GM23338 (cell line): Measurements from ENCODE around the gene TNNI3. TPM values are rescaled to one million over a fixed set of nuclear protein-coding genes. Genes with fewer than 3 reads are reported as not detected.

Experiments used
- ATAC-seq: fragments of 200-7000 bp; cut with Tn5 transposase; 3 replicates; pipeline ENCODE4 v1.9.1; 2020
- DNase-seq: peaks from one replicate; pipeline ENCODE4 v3.0.0-alpha.2; 2015; ENCODE audit warnings: low spot score
- H2AFZ ChIP-seq: fragments of 200-600 bp; sonication (generic); 2 replicates; pipeline ENCODE4 v1.8.0; 2016; ENCODE audit warnings: antibody characterized with exemption, mild to moderate bottlenecking, moderate library complexity
- H3F3A ChIP-seq: fragments of 200-600 bp; sonication (generic); replicated peaks from 2 replicates; pipeline ENCODE4 v1.8.0; 2017; ENCODE audit warnings: antibody characterized with exemption, mixed run types, low read depth
- H3K27ac ChIP-seq: fragments of 200-600 bp; sonication (generic); 2 replicates; pipeline ENCODE4 v1.6.1; 2016; ENCODE audit warnings: low read depth
- H3K27me3 ChIP-seq: fragments of 200-600 bp; sonication (generic); 2 replicates; pipeline ENCODE4 v1.8.0; 2016; ENCODE audit warnings: mild to moderate bottlenecking, mixed run types, moderate library complexity; ENCODE audit not compliant: insufficient read depth
- H3K36me3 ChIP-seq: fragments of 200-600 bp; sonication (generic); 2 replicates; pipeline ENCODE4 v1.8.0; 2016; ENCODE audit warnings: mild to moderate bottlenecking; ENCODE audit not compliant: insufficient read depth
- H3K4me1 ChIP-seq: fragments of 200-600 bp; sonication (generic); 2 replicates; pipeline ENCODE4 v1.8.0; 2016; ENCODE audit warnings: mild to moderate bottlenecking, moderate library complexity; ENCODE audit not compliant: insufficient read depth
- H3K4me2 ChIP-seq: fragments of 200-600 bp; sonication (generic); 2 replicates; pipeline ENCODE4 v1.7.1; 2017; ENCODE audit warnings: mixed run types
- H3K4me3 ChIP-seq: fragments of 200-600 bp; sonication (generic); 2 replicates; pipeline ENCODE4 v1.6.1; 2016; ENCODE audit warnings: mixed run types
- H3K79me2 ChIP-seq: fragments of 200-600 bp; sonication (generic); replicated peaks from 2 replicates; pipeline ENCODE4 v1.8.0; 2017; ENCODE audit warnings: mild to moderate bottlenecking; ENCODE audit not compliant: insufficient read depth
- H3K9me2 ChIP-seq: fragments of 200-600 bp; sonication (generic); 2 replicates; pipeline ENCODE4 v1.8.0; 2017; ENCODE audit not compliant: insufficient read depth
- H4K20me1 ChIP-seq: fragments of 200-600 bp; sonication (generic); replicated peaks from 2 replicates; pipeline ENCODE4 v1.8.0; 2017; ENCODE audit warnings: mild to moderate bottlenecking; ENCODE audit not compliant: insufficient read depth
- H3K27ac Mint-ChIP-seq: 2 replicates; pipeline ENCODE4 v1.8.0; 2020; ENCODE audit warnings: inconsistent platforms, mild to moderate bottlenecking, moderate library complexity, mixed read lengths
- H3K27me3 Mint-ChIP-seq: 3 replicates; pipeline ENCODE4 v1.8.0; 2022; ENCODE audit warnings: low read depth, mild to moderate bottlenecking, moderate library complexity, mixed read lengths, inconsistent platforms; ENCODE audit not compliant: insufficient read depth, poor library complexity
- H3K36me3 Mint-ChIP-seq: 3 replicates; pipeline ENCODE4 v1.8.0; 2021; ENCODE audit warnings: low read depth, mild to moderate bottlenecking, inconsistent platforms, moderate library complexity, mixed read lengths
- H3K4me1 Mint-ChIP-seq: 3 replicates; pipeline ENCODE4 v1.8.0; 2020; ENCODE audit warnings: mild to moderate bottlenecking, inconsistent platforms, mixed read lengths
- H3K4me3 Mint-ChIP-seq: 3 replicates; pipeline ENCODE4 v1.8.0; 2021; ENCODE audit warnings: moderate library complexity, mild to moderate bottlenecking, inconsistent platforms, mixed read lengths
- H3K9me3 Mint-ChIP-seq: 3 replicates; pipeline ENCODE4 v1.8.0; 2020; ENCODE audit warnings: moderate library complexity, mild to moderate bottlenecking, inconsistent platforms, mixed read lengths
- CREB1 ChIP-seq: fragments of 250-450 bp; sonication (Bioruptor Pico); IDR thresholded peaks from 2 replicates; pipeline ENCODE4 v1.5.0; 2020; ENCODE audit warnings: low read depth, mild to moderate bottlenecking, moderate library complexity
- ETS1 ChIP-seq: IDR thresholded peaks from 2 replicates; pipeline ENCODE4 v1.6.1; 2016; ENCODE audit warnings: antibody characterized with exemption
- EZH2 ChIP-seq: fragments of 200-600 bp; sonication (generic); IDR thresholded peaks from one replicate; pipeline ENCODE4 v1.8.0; 2017; ENCODE audit warnings: antibody characterized with exemption, mild to moderate bottlenecking, low read depth; ENCODE audit not compliant: unreplicated experiment
- POLR2AphosphoS5 ChIP-seq: IDR thresholded peaks from 2 replicates; pipeline ENCODE4 v1.6.1; 2016; ENCODE audit warnings: antibody characterized with exemption, low read depth
- ZNF114 ChIP-seq: fragments of 250-450 bp; sonication (Bioruptor Pico); IDR thresholded peaks from 2 replicates; pipeline ENCODE4 v1.5.0; 2020; ENCODE audit warnings: mild to moderate bottlenecking, moderate library complexity
- polyA plus RNA-seq: library from polyadenylated mRNA; unstranded; fragments of >200 nt; fragmentation: Nextera tagmentation; extraction: Ambion mirVana; gene quantifications from 2 replicates; pipeline ENCODE4 v1.2.1, GENCODE V29; 2016
- total RNA-seq: library from RNA; depleted of rRNA; stranded (reverse); fragments of >200 nt; shearing (Covaris generic); gene quantifications from 2 replicates; pipeline ENCODE4 v1.2.3, GENCODE V29; 2014
- TF ChIP-seq, protein P1 (sequence below), 2 experiments: fragments of 200-600 bp in 1 of 2; sonication (generic) in 1 of 2; conservative IDR thresholded peaks; 2 replicates each; pipeline versions ENCODE4 v1.5.1 to v1.6.1; 2016 to 2017; ENCODE audit warnings: antibody characterized with exemption in 2 of 2, low read depth in 2 of 2, mild to moderate bottlenecking in 2 of 2, moderate library complexity in 1 of 2
- TF ChIP-seq, protein P2 (sequence below): IDR thresholded peaks from one replicate; pipeline ENCODE4 v1.6.1; 2018; ENCODE audit warnings: antibody characterized with exemption; ENCODE audit not compliant: unreplicated experiment

The TNNI3 gene
- total and polyA plus RNA-seq, 2 experiments from 2014 or later, result 21.5 to 150 TPM

- TF ChIP-seq, protein P1, sequence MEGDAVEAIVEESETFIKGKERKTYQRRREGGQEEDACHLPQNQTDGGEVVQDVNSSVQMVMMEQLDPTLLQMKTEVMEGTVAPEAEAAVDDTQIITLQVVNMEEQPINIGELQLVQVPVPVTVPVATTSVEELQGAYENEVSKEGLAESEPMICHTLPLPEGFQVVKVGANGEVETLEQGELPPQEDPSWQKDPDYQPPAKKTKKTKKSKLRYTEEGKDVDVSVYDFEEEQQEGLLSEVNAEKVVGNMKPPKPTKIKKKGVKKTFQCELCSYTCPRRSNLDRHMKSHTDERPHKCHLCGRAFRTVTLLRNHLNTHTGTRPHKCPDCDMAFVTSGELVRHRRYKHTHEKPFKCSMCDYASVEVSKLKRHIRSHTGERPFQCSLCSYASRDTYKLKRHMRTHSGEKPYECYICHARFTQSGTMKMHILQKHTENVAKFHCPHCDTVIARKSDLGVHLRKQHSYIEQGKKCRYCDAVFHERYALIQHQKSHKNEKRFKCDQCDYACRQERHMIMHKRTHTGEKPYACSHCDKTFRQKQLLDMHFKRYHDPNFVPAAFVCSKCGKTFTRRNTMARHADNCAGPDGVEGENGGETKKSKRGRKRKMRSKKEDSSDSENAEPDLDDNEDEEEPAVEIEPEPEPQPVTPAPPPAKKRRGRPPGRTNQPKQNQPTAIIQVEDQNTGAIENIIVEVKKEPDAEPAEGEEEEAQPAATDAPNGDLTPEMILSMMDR (conservative IDR thresholded peaks at IDR 0.05; ENCODE audit: low read depth in 2 of 2), result no peak
- no peak for TF ChIP-seq EZH2
- no peak for TF ChIP-seq ETS1
- TF ChIP-seq CREB1 (CRISPR knock-in tag), result no peak
- TF ChIP-seq ZNF114 (CRISPR knock-in tag), result no peak
Measured at GRCh38 chr19:55199620-55200204, 42.2 kb upstream of the TNNI3 start (continued).

- DNase-seq (no peak), ATAC-seq (peak; percentile 63)
- TF ChIP-seq, protein P1 (conservative IDR thresholded peaks at IDR 0.05; ENCODE audit: low read depth in 2 of 2), result no peak
- TF ChIP-seq POLR2AphosphoS5, result no peak
- TF ChIP-seq, protein P2, sequence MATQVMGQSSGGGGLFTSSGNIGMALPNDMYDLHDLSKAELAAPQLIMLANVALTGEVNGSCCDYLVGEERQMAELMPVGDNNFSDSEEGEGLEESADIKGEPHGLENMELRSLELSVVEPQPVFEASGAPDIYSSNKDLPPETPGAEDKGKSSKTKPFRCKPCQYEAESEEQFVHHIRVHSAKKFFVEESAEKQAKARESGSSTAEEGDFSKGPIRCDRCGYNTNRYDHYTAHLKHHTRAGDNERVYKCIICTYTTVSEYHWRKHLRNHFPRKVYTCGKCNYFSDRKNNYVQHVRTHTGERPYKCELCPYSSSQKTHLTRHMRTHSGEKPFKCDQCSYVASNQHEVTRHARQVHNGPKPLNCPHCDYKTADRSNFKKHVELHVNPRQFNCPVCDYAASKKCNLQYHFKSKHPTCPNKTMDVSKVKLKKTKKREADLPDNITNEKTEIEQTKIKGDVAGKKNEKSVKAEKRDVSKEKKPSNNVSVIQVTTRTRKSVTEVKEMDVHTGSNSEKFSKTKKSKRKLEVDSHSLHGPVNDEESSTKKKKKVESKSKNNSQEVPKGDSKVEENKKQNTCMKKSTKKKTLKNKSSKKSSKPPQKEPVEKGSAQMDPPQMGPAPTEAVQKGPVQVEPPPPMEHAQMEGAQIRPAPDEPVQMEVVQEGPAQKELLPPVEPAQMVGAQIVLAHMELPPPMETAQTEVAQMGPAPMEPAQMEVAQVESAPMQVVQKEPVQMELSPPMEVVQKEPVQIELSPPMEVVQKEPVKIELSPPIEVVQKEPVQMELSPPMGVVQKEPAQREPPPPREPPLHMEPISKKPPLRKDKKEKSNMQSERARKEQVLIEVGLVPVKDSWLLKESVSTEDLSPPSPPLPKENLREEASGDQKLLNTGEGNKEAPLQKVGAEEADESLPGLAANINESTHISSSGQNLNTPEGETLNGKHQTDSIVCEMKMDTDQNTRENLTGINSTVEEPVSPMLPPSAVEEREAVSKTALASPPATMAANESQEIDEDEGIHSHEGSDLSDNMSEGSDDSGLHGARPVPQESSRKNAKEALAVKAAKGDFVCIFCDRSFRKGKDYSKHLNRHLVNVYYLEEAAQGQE, result peak; percentile 73
- Mint-ChIP-seq H3K27ac (no peak overlapping the region), H3K4me3 (no peak overlapping the region), H3K9me3 (no peaks in the 10 kb centered on the region), H3K4me1 (no peaks in the 10 kb centered on the region), H3K27me3 (peaks cover 9% of the 10 kb centered on the region), H3K36me3 (no peaks in the 10 kb centered on the region; the same call in 2 of the 3 replicates)
- Histone ChIP-seq H4K20me1 (no peaks in the 10 kb centered on the region), H3K79me2 (no peaks in the 10 kb centered on the region), H3K4me1 (no peaks in the 10 kb centered on the region), H3K27ac (no peak overlapping the region), H2AFZ (no peak overlapping the region), H3F3A (no peaks in the 10 kb centered on the region), H3K4me3 (no peak overlapping the region), H3K9me2 (peaks cover 7% of the 10 kb centered on the region; the same call in 1 of the 2 replicates), H3K4me2 (no peak overlapping the region), H3K36me3 (no peaks in the 10 kb centered on the region), H3K27me3 (no peaks in the 10 kb centered on the region)
Measured at GRCh38 chr19:55198651-55199050, 41.1 kb upstream of the TNNI3 start.
